Adrenal gland (tissue), 5 donors: ENCODE measurements around the gene TM9SF4.

Experiments
- CTCF ChIP-seq, 6 experiments: fragments of 450-650 bp in 4 of 6; fragments of 200-600 bp in 2 of 6; sonication (generic) in 1 of 6; IDR thresholded peaks; 1 replicate in 5 of 6; 2 replicates in 1 of 6; pipeline versions ENCODE4 v1.5.1 to v1.8.0; 2016 to 2021; ENCODE audit warnings: antibody characterized with exemption in 6 of 6, mild to moderate bottlenecking in 2 of 6, moderate library complexity in 1 of 6
- POLR2A ChIP-seq, 2 donors: fragments of 450-650 bp; IDR thresholded peaks; one replicate each; pipeline ENCODE4 v1.6.1; 2017; ENCODE audit warnings: antibody characterized with exemption in 2 of 2, mild to moderate bottlenecking in 2 of 2, moderate library complexity in 1 of 2
- donor health status: DM: no; HTN: no; CAD: no.

DNA sequence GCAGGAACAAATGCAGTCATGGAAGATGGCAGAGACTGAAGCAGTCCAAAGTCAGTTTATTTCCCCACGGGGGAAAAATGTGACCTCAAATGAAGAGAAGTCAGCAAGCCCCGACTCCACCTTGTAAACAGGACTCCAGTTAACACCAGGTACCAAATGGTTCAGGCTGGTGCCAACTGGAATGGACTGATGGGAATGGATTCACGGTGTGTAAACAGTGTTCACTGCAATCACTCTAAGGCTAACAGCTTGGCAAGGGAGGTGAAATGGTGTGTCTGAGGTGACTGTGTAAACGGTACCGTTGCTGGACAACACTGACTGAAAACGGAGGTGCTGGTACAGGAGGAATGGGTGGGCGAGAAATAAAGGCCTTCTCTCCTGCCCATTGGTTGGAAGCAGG, 86.1 kb downstream of the TM9SF4 start:
- TF ChIP-seq CTCF (IDR thresholded peaks at IDR 0.05) (no peak), POLR2A (IDR thresholded peaks at IDR 0.05) (no peak)
